HG02610 (cell line): ENCODE data around the gene SDK2.

Source experiments
- ATAC-seq: cut with Tn5 transposase; IDR thresholded peaks from one replicate; pipeline ENCODE4 v1.9.1; 2021; ENCODE audit warnings: mild to moderate bottlenecking, moderate library complexity; ENCODE audit not compliant: unreplicated experiment

Gene SDK2

GRCh38 chr17:73652886-73653480, 8.7 kb upstream of the SDK2 start:
- ATAC-seq = no peak

- no peak for ATAC-seq
Measured at GRCh38 chr17:73650617-73651200, 6.5 kb upstream of the SDK2 start.

GRCh38 chr17:73650140-73650539, 5.9 kb upstream of the SDK2 start:
- no peak for ATAC-seq

- ATAC-seq = no peak
Measured at GRCh38 chr17:73648974-73649373, 4.7 kb upstream of the SDK2 start.

- no peak for ATAC-seq
Measured at GRCh38 chr17:73648543-73648820, 4.2 kb upstream of the SDK2 start.

GRCh38 chr17:73647772-73648542, 3.7 kb upstream of the SDK2 start:
- no peak for ATAC-seq

GRCh38 chr17:73647301-73647695, 3.1 kb upstream of the SDK2 start:
- ATAC-seq = no peak

- ATAC-seq = no peak
Measured at GRCh38 chr17:73646409-73647300, 2.4 kb upstream of the SDK2 start.

GRCh38 chr17:73645050-73645871, 1.0 kb upstream of the SDK2 start:
- ATAC-seq = no peak

GRCh38 chr17:73643852-73644144, 447 bp downstream of the SDK2 start:
- no peak for ATAC-seq

- no peak for ATAC-seq
Measured at GRCh38 chr17:73643001-73643851, 1.0 kb downstream of the SDK2 start.

GRCh38 chr17:73642659-73643000, 1.6 kb downstream of the SDK2 start:
- ATAC-seq = no peak

- ATAC-seq = no peak
Measured at GRCh38 chr17:73641826-73642600, 2.2 kb downstream of the SDK2 start.

- ATAC-seq = no peak
Measured at GRCh38 chr17:73640691-73641090, 3.6 kb downstream of the SDK2 start.

GRCh38 chr17:73639932-73640331, 4.3 kb downstream of the SDK2 start:
- ATAC-seq = no peak

- no peak for ATAC-seq
Measured at GRCh38 chr17:73639322-73639721, 4.9 kb downstream of the SDK2 start.

- no peak for ATAC-seq
Measured at GRCh38 chr17:73638556-73638955, 5.7 kb downstream of the SDK2 start.

GRCh38 chr17:73637866-73638265, 6.4 kb downstream of the SDK2 start:
- no peak for ATAC-seq

GRCh38 chr17:73635101-73635817, 9.0 kb downstream of the SDK2 start:
- ATAC-seq = no peak
